Measurements from ENCODE around the gene NAT16. TPM values are rescaled to one million over a fixed set of nuclear protein-coding genes. Genes with fewer than 3 reads are reported as not detected.

Gene NAT16
- total and polyA plus RNA-seq, 2 of the 8 experiments (the other 6 are each of a cell fraction or from before 2014, with no cell fraction given), result 0.26 to 0.84 TPM

DNA sequence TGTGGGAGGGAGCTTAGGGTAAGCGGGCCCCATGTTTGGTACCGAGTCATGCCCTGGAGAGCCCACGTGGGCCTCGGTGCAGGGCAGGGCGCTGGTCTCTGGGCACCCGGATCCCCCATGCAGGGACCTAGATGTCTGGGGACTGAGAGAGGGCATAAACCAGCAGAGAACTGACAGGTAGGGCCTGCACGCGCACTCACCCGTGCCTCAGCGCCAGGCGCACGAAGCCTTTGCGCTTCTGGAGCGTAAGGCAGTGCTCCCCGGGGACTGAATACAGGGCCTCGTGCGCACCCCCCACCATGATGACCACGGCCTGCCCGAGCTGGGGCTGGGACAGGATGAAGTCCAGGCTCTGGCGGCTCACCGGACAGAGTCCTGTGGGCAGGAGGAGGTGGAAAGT, 17.9 kb upstream of the NAT16 start (continued):
- TF ChIP-seq, protein P1, sequence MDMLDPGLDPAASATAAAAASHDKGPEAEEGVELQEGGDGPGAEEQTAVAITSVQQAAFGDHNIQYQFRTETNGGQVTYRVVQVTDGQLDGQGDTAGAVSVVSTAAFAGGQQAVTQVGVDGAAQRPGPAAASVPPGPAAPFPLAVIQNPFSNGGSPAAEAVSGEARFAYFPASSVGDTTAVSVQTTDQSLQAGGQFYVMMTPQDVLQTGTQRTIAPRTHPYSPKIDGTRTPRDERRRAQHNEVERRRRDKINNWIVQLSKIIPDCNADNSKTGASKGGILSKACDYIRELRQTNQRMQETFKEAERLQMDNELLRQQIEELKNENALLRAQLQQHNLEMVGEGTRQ (IDR thresholded peaks at IDR 0.05; ENCODE audit: low read length), result no peak
- TF ChIP-seq RNF2 (IDR thresholded peaks at IDR 0.05; ENCODE audit: borderline replicate concordance, low read depth, low read length, missing control alignments, poor library complexity, severe bottlenecking), result no peak
- TF ChIP-seq NANOG (IDR thresholded peaks at IDR 0.05; ENCODE audit: insufficient read depth, low read depth, low read length, poor library complexity, severe bottlenecking), result no peak
- no peak for TF ChIP-seq KDM4A (IDR thresholded peaks at IDR 0.05; ENCODE audit: low read depth, low read length, severe bottlenecking)
- no peak for TF ChIP-seq MAFK (IDR thresholded peaks at IDR 0.05; ENCODE audit: low read depth, low read length)
- no peak for TF ChIP-seq GTF2F1 (IDR thresholded peaks at IDR 0.05; ENCODE audit: borderline replicate concordance, low read depth, low read length)
- no peak for TF ChIP-seq CBX8 (IDR thresholded peaks at IDR 0.05; ENCODE audit: borderline replicate concordance, low read depth, low read length)

Data from H1 (cell line).